Measurements from ENCODE around the gene SHC1. TPM values are rescaled to one million over a fixed set of nuclear protein-coding genes. Genes with fewer than 3 reads are reported as not detected.

SHC1 gene
- total RNA-seq, 4 donors from 2014 or later, result 69.1 to 104 (median 90.2) TPM

GRCh38 chr1:154940651-154941194 lies 29.8 kb downstream of the SHC1 start:
- Histone ChIP-seq H3K27ac (peak overlapping the region in 2 of 4 donors; percentile 97 to 99), H3K27me3 (no peaks in the 10 kb centered on the region), H3K4me1 (peaks cover 3 to 67% (median 17%) of the 10 kb centered on the region in 3 donors), H3K36me3 (peaks cover 0 to 15% of the 10 kb centered on the region in 2 donors), H3K9me3 (no peaks in the 10 kb centered on the region), H3K4me3 (no peak overlapping the region)
- TF ChIP-seq POLR2AphosphoS5 (IDR thresholded peaks at IDR 0.05) (no peak), POLR2A (IDR thresholded peaks at IDR 0.05) (no peak), EP300 (IDR thresholded peaks at IDR 0.05) (no peak)
- TF ChIP-seq, protein P1, sequence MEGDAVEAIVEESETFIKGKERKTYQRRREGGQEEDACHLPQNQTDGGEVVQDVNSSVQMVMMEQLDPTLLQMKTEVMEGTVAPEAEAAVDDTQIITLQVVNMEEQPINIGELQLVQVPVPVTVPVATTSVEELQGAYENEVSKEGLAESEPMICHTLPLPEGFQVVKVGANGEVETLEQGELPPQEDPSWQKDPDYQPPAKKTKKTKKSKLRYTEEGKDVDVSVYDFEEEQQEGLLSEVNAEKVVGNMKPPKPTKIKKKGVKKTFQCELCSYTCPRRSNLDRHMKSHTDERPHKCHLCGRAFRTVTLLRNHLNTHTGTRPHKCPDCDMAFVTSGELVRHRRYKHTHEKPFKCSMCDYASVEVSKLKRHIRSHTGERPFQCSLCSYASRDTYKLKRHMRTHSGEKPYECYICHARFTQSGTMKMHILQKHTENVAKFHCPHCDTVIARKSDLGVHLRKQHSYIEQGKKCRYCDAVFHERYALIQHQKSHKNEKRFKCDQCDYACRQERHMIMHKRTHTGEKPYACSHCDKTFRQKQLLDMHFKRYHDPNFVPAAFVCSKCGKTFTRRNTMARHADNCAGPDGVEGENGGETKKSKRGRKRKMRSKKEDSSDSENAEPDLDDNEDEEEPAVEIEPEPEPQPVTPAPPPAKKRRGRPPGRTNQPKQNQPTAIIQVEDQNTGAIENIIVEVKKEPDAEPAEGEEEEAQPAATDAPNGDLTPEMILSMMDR (IDR thresholded peaks at IDR 0.05), result no peak
- WGBS, 2 donors (ENCODE audit: low coverage in 1 of 2), result 66 to 88% methylated on average over 4 to 6 of the region's 8 CpGs
- no peak for ATAC-seq

GRCh38 chr1:154940213-154940560 lies 30.4 kb downstream of the SHC1 start:
- Histone ChIP-seq H3K9me3 (no peaks in the 10 kb centered on the region), H3K27ac (peak overlapping the region in 2 of 4 donors; percentile 97 to 99), H3K27me3 (no peaks in the 10 kb centered on the region), H3K36me3 (peaks cover 0 to 9% of the 10 kb centered on the region in 2 donors), H3K4me3 (no peak overlapping the region), H3K4me1 (peaks cover 3 to 72% (median 20%) of the 10 kb centered on the region in 3 donors)
- no peak for TF ChIP-seq EP300 (IDR thresholded peaks at IDR 0.05)
- TF ChIP-seq POLR2AphosphoS5 (IDR thresholded peaks at IDR 0.05), result no peak
- TF ChIP-seq, protein P1 (IDR thresholded peaks at IDR 0.05), result no peak
- no peak for TF ChIP-seq POLR2A (IDR thresholded peaks at IDR 0.05)
- WGBS, 2 donors (ENCODE audit: low coverage in 1 of 2), result no CpG with 5 or more reads among the region's 1 CpG
- ATAC-seq, result no peak

DNA sequence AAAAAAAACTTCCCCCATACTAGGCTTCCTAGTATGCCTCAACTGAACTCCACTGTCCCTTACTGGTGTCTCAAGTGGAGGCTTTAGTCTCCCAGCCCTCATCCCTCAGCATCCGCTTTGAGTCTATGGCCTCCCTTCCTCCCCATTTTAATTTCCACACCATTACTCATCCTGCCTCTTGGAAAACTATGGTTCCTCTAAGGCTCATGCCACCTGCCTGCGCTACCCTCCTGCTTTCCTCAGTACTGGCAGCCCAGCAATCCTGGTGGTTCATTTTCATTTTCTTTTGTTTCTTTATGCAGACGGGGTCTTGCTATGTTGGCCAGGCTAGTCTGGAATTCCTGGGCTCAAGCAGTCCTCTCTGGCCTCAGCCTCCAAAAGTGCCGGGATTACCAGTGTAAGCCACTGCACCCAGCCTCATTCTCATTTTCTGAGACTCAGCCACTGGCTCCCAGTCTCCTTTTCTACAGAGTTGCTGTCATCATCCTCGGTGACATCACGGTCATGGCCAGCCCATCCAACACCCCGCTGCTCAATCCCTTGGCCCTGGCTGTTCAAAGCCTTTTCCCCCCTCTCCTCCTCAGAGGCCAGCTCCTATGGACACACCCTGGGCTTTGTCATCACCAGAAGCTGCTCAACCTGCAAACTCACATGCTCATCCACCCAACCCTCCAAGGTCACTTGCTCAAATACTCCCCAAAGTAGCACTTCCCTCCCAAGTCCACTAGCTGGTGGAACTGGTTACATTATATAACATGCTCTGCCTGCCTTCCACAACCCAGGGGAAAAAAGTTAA lies 31.7 kb downstream of the SHC1 start:
- H3K27me3 ChIP-seq, result no peaks in the 10 kb centered on the region
- H3K9me3 ChIP-seq, result no peaks in the 10 kb centered on the region
- H3K4me1 ChIP-seq, result peaks cover 3 to 62% (median 15%) of the 10 kb centered on the region in 3 donors
- TF ChIP-seq, protein P1 (IDR thresholded peaks at IDR 0.05), result no peak
- TF ChIP-seq POLR2A (IDR thresholded peaks at IDR 0.05) (no peak), EP300 (IDR thresholded peaks at IDR 0.05) (no peak), POLR2AphosphoS5 (IDR thresholded peaks at IDR 0.05) (no peak)
- H3K4me3 ChIP-seq, result no peak overlapping the region
- H3K27ac ChIP-seq, result peak overlapping the region; percentile 91 to 99 (median 97)
- 89 to 94% methylated on average over 6 of the region's 7 CpGs for WGBS, 2 donors (ENCODE audit: low coverage in 1 of 2)
- H3K36me3 ChIP-seq, result no peaks in the 10 kb centered on the region
- no peak for ATAC-seq

DNA sequence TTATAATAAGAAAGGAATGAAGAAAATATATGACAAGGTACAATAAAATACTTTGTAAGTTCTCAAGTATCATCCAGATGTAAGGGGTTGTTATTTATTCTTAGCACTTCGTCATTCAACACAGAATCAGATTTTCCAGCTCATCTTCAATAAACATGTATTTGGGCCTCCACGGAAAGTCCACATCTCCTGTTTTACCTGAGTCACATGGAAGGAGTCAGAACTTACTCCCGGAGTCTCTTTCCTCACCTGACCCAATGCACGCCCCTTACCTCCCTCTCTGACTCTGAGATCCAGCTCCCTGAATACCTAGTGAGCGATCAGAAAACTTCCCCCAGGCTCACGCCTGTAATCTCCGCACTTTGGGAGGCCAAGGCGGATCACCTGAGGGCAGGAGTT lies 32.6 kb downstream of the SHC1 start:
- Histone ChIP-seq H3K4me1 (peaks cover 3 to 55% (median 15%) of the 10 kb centered on the region in 3 donors), H3K4me3 (peak overlapping the region; percentile 66 to 72), H3K9me3 (no peaks in the 10 kb centered on the region), H3K36me3 (no peaks in the 10 kb centered on the region), H3K27me3 (no peaks in the 10 kb centered on the region), H3K27ac (peak overlapping the region; percentile 91 to 99 (median 97))
- 66 to 83% methylated on average over 5 of the region's 8 CpGs for WGBS, 2 donors (ENCODE audit: low coverage in 1 of 2)
- ATAC-seq, result no peak
- no peak for TF ChIP-seq POLR2A (IDR thresholded peaks at IDR 0.05)
- TF ChIP-seq EP300 (IDR thresholded peaks at IDR 0.05), result no peak
- TF ChIP-seq POLR2AphosphoS5 (IDR thresholded peaks at IDR 0.05), result no peak
- TF ChIP-seq, protein P1 (IDR thresholded peaks at IDR 0.05), result no peak

Measured in gastroesophageal sphincter (tissue), 4 donors.